Heart left ventricle (tissue), 13 donors: ENCODE measurements around the gene WFDC12.

ENCODE experiments used
- CTCF ChIP-seq, 12 donors: fragments of 200-600 bp; sonication (generic) in 4 of 12; IDR thresholded peaks; one replicate each; pipeline versions ENCODE4 v1.5.0 to v1.8.0; 2018 to 2022; ENCODE audit warnings: antibody characterized with exemption in 12 of 12, mild to moderate bottlenecking in 5 of 12
- POLR2A ChIP-seq, 2 donors: fragments of 450-650 bp; IDR thresholded peaks; one replicate each; pipeline ENCODE4 v1.6.1; 2017; ENCODE audit warnings: antibody characterized with exemption in 2 of 2, mild to moderate bottlenecking in 2 of 2, moderate library complexity in 2 of 2
- donor health status: ischemic (EF 13 %, LVEDD 7.1; RV severe dilation, severe dysfunction).
- donor health status: DM: no; HTN: yes; CAD: no.
- donor health status: DM: no; HTN: no; CAD: no.
- donor health status: ischemic (EF 25% LVEDD 6.9; RV normal size, moderate dysfunction).
- donor health status: ischemic (EF 25% LVEDD 5.7; RV mildly dilated, moderate dysfunction).
- donor health status: ischemic (EF 35%, LVEDD 5.7; RV mildly dilated, moderate dysfunction).
- donor health status: nonischemic (EF 11% LVEDD 7.7; RV severe dilation, severe dysfunction).
- donor health status: DM: yes; HTN: yes; CAD: no.
- donor health status: PGD.
- donor health status: ischemic (EF 29% LVEDD 5.4; RV normal size, mild dysfunction).
- donor health status: nonischemic (EF 23%, LVEDD 6.1; RV moderate dilation, normal function).

- TF ChIP-seq CTCF (IDR thresholded peaks at IDR 0.05) (peak; percentile 19 to 51 (median 38)), POLR2A (IDR thresholded peaks at IDR 0.05) (no peak)
Observed at GRCh38 chr20:45111799-45112471, 12.3 kb downstream of the WFDC12 start.
